GM10248 (cell line): Measurements from ENCODE around the gene PARD3B.

Experiments used
- CTCF ChIA-PET: fragments of 300-600 bp; sonication (Branson Sonifier 250); formaldehyde crosslinking; extraction: SDS; loops from one replicate; lab custom pipeline; 2021; ENCODE audit warnings: antibody characterized with exemption; lab: Yijun Ruan, JAX
- POLR2A ChIA-PET: fragments of 350-650 bp; sonication (Branson Sonifier 250); formaldehyde crosslinking; extraction: SDS; loops from one replicate; lab custom pipeline; 2020; ENCODE audit warnings: antibody characterized with exemption; lab: Yijun Ruan, JAX
- DNase-seq: peaks from one replicate; pipeline ENCODE4 v3.0.0; 2012; ENCODE audit errors: extremely low spot score
- TF ChIP-seq, protein P1 (sequence below): IDR thresholded peaks from 2 replicates; pipeline ENCODE4 v1.5.1; 2012; ENCODE audit warnings: mild to moderate bottlenecking, low read depth; ENCODE audit errors: extremely low read depth, missing control alignments, control extremely low read depth

Gene PARD3B

GRCh38 chr2:205188239-205189138 is 643.2 kb downstream of the PARD3B start:
- CTCF ChIA-PET, result interaction anchor here (1.2 kb wide), 1 partner anchor 12 kb away, joined by 3 read pairs; no protein-coding TSS in a partner anchor
- DNase-seq, result no peak
- TF ChIP-seq, protein P1, sequence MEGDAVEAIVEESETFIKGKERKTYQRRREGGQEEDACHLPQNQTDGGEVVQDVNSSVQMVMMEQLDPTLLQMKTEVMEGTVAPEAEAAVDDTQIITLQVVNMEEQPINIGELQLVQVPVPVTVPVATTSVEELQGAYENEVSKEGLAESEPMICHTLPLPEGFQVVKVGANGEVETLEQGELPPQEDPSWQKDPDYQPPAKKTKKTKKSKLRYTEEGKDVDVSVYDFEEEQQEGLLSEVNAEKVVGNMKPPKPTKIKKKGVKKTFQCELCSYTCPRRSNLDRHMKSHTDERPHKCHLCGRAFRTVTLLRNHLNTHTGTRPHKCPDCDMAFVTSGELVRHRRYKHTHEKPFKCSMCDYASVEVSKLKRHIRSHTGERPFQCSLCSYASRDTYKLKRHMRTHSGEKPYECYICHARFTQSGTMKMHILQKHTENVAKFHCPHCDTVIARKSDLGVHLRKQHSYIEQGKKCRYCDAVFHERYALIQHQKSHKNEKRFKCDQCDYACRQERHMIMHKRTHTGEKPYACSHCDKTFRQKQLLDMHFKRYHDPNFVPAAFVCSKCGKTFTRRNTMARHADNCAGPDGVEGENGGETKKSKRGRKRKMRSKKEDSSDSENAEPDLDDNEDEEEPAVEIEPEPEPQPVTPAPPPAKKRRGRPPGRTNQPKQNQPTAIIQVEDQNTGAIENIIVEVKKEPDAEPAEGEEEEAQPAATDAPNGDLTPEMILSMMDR, result no peak
- POLR2A ChIA-PET, result no interaction called here

DNA sequence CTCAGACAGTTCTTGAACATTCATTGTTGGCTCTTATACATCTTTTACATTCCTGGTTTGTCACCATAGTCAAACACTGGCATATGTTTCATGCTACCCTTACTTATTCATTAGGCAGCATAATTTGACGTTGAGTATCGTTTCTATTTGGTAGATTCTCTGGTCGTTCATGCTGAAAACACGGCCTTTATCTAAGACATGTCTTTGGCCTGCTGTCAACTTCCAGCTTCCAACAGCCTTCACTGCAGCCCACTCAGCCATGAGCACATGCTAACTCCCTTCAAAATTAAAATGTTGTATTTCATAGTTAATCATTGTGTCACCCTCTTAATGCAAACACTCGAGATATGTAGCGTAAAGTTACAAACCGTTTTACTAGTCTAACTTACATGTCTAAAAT is 644.0 kb downstream of the PARD3B start:
- no peak for DNase-seq
- TF ChIP-seq, protein P1, result no peak
- ChIA-PET CTCF (no interaction called here), POLR2A (no interaction called here)

DNA sequence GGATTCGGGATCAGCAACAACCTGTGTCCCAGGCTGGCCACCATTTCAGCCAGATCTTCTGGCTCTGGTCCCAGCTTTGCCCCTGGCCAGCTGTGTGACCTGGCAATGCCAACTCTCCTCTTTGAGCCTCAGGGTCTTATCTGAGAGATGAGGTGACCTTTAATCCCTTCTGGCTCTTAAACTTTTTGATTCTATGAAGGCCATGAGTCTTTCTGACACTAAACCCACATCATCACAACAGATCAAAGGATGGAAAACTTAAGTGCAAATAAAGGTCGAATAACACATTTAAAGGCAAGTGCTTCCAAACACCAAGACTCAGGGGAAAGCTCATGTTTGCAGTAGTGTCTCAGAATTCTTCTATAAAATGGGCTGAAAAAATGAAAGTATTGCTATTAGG is 645.3 kb downstream of the PARD3B start:
- ChIA-PET POLR2A (no interaction called here), CTCF (no interaction called here)
- TF ChIP-seq, protein P1, result no peak

GRCh38 chr2:205193125-205193835 is 648.0 kb downstream of the PARD3B start:
- TF ChIP-seq, protein P1, result no peak
- DNase-seq, result no peak
- POLR2A ChIA-PET, result no interaction called here
- CTCF ChIA-PET, result no interaction called here

More for the DNA sequence above, 645.3 kb downstream of the PARD3B start:
- DNase-seq, result no peak

DNA sequence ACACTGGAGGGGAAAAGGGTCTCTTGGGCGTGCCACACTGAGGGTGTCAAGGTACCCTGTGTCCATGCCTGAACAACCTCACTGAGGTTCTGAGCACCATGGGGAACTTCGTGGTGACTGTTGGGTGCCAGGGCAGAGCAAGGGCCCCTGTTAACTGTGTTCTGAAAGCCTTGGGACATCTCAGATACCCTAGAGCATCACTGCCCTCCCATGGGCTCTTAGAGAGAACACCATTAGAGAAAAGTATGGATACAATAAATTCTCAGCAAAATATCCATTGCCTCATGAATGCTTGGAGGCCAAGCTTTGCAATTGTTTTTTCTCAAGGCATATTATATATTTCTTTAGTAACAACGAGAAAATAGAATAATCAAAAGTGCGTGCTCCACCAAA is 648.6 kb downstream of the PARD3B start:
- no peak for DNase-seq
- ChIA-PET POLR2A (no interaction called here), CTCF (no interaction called here)
- TF ChIP-seq, protein P1, result no peak

GRCh38 chr2:205197468-205198139 is 652.3 kb downstream of the PARD3B start:
- ChIA-PET POLR2A (no interaction called here), CTCF (no interaction called here)
- TF ChIP-seq, protein P1, result no peak
- no peak for DNase-seq
